HEK293 (cell line): ENCODE measurements around the gene IGDCC3.

Experiments
- KLF10 ChIP-seq: fragments of 450-650 bp; IDR thresholded peaks from 2 replicates; pipeline ENCODE4 v1.5.1; 2018; ENCODE audit warnings: missing biosample characterization, mild to moderate bottlenecking, missing genetic modification characterization
- ZBTB21 ChIP-seq: fragments of 450-650 bp; formaldehyde crosslinking; IDR thresholded peaks from 2 replicates; pipeline ENCODE4 v1.5.1; 2017; ENCODE audit warnings: missing biosample characterization, missing genetic modification characterization
- ZNF302 ChIP-seq: fragments of 450-650 bp; formaldehyde crosslinking; IDR thresholded peaks from 2 replicates; pipeline ENCODE4 v1.5.1; 2016; ENCODE audit warnings: missing biosample characterization, missing genetic modification characterization, low read depth
- ZNF624 ChIP-seq: fragments of 450-650 bp; formaldehyde crosslinking; IDR thresholded peaks from 2 replicates; pipeline ENCODE4 v1.5.1; 2017; ENCODE audit warnings: missing biosample characterization, missing genetic modification characterization
- TF ChIP-seq, protein P1 (sequence below): fragments of 450-650 bp; formaldehyde crosslinking; IDR thresholded peaks from 2 replicates; pipeline ENCODE4 v1.5.1; 2016; ENCODE audit warnings: missing biosample characterization, missing genetic modification characterization
- TF ChIP-seq, protein P2 (sequence below): fragments of 450-650 bp; formaldehyde crosslinking; IDR thresholded peaks from 2 replicates; pipeline ENCODE4 v1.5.1; 2016; ENCODE audit warnings: missing biosample characterization, missing genetic modification characterization, low read depth
- TF ChIP-seq, protein P3 (sequence below): fragments of 450-650 bp; formaldehyde crosslinking; conservative IDR thresholded peaks from 2 replicates; pipeline ENCODE4 v1.5.1; 2016; ENCODE audit warnings: low read depth, missing biosample characterization, missing genetic modification characterization

DNA sequence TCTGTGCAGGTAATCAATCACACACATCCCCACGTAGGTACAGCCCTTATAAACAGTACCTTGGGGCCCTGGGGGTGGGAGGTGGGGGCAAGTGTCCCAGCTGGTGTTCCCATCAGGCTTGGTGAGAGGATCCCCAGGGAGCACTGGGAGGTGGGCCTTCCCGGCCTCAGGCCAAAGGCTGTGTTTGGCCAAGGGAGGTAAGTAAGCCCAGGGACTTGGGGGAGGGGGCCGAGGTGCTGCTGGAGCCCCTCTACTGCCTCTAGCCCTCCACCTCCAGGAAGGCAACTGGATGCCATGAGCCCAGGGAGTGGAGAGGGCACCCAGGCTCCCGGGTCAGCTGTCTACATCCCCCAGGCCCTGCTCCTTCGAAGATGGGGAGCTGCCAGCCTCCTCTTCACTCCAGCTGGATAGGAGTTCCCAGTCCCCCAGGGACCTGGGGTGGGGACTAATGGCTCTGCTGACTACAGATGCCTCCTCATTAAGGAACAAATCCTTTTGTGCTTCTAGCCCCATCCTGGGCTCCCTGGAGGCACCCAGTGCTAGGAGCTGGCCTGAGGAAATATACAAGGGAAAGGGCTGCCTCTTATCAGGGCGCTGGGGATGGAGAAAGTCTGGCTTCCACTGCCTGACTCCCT is 40.2 kb downstream of the IGDCC3 start:
- TF ChIP-seq, protein P1, sequence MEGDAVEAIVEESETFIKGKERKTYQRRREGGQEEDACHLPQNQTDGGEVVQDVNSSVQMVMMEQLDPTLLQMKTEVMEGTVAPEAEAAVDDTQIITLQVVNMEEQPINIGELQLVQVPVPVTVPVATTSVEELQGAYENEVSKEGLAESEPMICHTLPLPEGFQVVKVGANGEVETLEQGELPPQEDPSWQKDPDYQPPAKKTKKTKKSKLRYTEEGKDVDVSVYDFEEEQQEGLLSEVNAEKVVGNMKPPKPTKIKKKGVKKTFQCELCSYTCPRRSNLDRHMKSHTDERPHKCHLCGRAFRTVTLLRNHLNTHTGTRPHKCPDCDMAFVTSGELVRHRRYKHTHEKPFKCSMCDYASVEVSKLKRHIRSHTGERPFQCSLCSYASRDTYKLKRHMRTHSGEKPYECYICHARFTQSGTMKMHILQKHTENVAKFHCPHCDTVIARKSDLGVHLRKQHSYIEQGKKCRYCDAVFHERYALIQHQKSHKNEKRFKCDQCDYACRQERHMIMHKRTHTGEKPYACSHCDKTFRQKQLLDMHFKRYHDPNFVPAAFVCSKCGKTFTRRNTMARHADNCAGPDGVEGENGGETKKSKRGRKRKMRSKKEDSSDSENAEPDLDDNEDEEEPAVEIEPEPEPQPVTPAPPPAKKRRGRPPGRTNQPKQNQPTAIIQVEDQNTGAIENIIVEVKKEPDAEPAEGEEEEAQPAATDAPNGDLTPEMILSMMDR (tag by site-specific recombination), result no peak
- TF ChIP-seq, protein P2, sequence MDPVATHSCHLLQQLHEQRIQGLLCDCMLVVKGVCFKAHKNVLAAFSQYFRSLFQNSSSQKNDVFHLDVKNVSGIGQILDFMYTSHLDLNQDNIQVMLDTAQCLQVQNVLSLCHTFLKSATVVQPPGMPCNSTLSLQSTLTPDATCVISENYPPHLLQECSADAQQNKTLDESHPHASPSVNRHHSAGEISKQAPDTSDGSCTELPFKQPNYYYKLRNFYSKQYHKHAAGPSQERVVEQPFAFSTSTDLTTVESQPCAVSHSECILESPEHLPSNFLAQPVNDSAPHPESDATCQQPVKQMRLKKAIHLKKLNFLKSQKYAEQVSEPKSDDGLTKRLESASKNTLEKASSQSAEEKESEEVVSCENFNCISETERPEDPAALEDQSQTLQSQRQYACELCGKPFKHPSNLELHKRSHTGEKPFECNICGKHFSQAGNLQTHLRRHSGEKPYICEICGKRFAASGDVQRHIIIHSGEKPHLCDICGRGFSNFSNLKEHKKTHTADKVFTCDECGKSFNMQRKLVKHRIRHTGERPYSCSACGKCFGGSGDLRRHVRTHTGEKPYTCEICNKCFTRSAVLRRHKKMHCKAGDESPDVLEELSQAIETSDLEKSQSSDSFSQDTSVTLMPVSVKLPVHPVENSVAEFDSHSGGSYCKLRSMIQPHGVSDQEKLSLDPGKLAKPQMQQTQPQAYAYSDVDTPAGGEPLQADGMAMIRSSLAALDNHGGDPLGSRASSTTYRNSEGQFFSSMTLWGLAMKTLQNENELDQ (tag by site-specific recombination), result no peak
- TF ChIP-seq ZNF302 (tag by site-specific recombination) (no peak), ZNF624 (tag by site-specific recombination) (no peak), ZBTB21 (tag by site-specific recombination) (no peak), KLF10 (no peak)
- TF ChIP-seq, protein P3, sequence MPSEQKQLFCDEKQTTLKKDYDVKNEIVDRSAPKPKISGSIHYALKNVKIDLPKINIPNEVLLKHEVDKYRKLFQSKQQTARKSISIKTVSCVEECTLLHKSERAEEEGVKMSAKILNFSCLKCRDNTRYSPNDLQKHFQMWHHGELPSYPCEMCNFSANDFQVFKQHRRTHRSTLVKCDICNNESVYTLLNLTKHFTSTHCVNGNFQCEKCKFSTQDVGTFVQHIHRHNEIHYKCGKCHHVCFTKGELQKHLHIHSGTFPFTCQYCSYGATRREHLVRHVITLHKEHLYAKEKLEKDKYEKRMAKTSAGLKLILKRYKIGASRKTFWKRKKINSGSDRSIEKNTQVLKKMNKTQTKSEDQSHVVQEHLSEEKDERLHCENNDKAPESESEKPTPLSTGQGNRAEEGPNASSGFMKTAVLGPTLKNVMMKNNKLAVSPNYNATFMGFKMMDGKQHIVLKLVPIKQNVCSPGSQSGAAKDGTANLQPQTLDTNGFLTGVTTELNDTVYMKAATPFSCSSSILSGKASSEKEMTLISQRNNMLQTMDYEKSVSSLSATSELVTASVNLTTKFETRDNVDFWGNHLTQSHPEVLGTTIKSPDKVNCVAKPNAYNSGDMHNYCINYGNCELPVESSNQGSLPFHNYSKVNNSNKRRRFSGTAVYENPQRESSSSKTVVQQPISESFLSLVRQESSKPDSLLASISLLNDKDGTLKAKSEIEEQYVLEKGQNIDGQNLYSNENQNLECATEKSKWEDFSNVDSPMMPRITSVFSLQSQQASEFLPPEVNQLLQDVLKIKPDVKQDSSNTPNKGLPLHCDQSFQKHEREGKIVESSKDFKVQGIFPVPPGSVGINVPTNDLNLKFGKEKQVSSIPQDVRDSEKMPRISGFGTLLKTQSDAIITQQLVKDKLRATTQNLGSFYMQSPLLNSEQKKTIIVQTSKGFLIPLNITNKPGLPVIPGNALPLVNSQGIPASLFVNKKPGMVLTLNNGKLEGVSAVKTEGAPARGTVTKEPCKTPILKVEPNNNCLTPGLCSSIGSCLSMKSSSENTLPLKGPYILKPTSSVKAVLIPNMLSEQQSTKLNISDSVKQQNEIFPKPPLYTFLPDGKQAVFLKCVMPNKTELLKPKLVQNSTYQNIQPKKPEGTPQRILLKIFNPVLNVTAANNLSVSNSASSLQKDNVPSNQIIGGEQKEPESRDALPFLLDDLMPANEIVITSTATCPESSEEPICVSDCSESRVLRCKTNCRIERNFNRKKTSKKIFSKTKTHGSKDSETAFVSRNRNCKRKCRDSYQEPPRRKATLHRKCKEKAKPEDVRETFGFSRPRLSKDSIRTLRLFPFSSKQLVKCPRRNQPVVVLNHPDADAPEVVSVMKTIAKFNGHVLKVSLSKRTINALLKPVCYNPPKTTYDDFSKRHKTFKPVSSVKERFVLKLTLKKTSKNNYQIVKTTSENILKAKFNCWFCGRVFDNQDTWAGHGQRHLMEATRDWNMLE (tag by site-specific recombination), result no peak
